Measurements from ENCODE around the gene GPR83. TPM values are rescaled to one million over a fixed set of nuclear protein-coding genes. Genes with fewer than 3 reads are reported as not detected.

The GPR83 gene
- polyA plus RNA-seq, 2 of the 4 experiments (the other 2 are of a cell fraction), result 0.06 to 0.09 TPM

- H3K9me3 ChIP-seq, result no peaks in the 10 kb centered on the region
- no peak overlapping the region for H3K27ac ChIP-seq
- 90% methylated on average over 3 of the region's 3 CpGs for WGBS (ENCODE audit: missing lambda C conversion rate)
- CTCF ChIA-PET, result interaction anchor here (1.3 kb wide), 1 partner anchor 528 kb away, joined by 3 read pairs; no protein-coding TSS in a partner anchor
- ATAC-seq (no peak), DNase-seq (ENCODE audit: low read depth in 1 of 2, low spot score in 1 of 2) (no peak), FAIRE-seq (no peak)
- no peak overlapping the region for H3K4me3 ChIP-seq
- POLR2A ChIA-PET, result no interaction called here
- 0 out of 3 replicates have a peak, but pooled peaks cover 6% of the 10 kb centered on the region for H3K4me1 ChIP-seq
- H3K4me2 ChIP-seq, result no peak overlapping the region
- TF ChIP-seq CTCF (IDR thresholded peaks at IDR 0.05) (no peak), MAZ (IDR thresholded peaks at IDR 0.05; ENCODE audit: borderline replicate concordance, low read depth, low read length) (no peak), ESRRA (IDR thresholded peaks at IDR 0.05; ENCODE audit: borderline replicate concordance, low read length) (no peak), PBX3 (IDR thresholded peaks at IDR 0.05) (no peak), MAX (IDR thresholded peaks at IDR 0.05) (no peak), SMC3 (IDR thresholded peaks at IDR 0.05) (no peak), HOXA7 (CRISPR knock-in tag; IDR thresholded peaks at IDR 0.05) (no peak), PHF8 (IDR thresholded peaks at IDR 0.05; ENCODE audit: borderline replicate concordance, low read depth) (no peak), EHMT2 (IDR thresholded peaks at IDR 0.05; ENCODE audit: low read depth) (no peak), MAFK (IDR thresholded peaks at IDR 0.05; ENCODE audit: partially characterized antibody) (no peak), CBX2 (IDR thresholded peaks at IDR 0.05; ENCODE audit: borderline replicate concordance, low read depth) (no peak), ZSCAN20 (CRISPR knock-in tag; IDR thresholded peaks at IDR 0.05) (no peak), TP53 (CRISPR knock-in tag; IDR thresholded peaks at IDR 0.05) (no peak), ATOH8 (CRISPR knock-in tag; IDR thresholded peaks at IDR 0.05; ENCODE audit: low read depth) (no peak), ZC3H11A (IDR thresholded peaks at IDR 0.05) (no peak), RFX5 (IDR thresholded peaks at IDR 0.05) (no peak)
Observed at GRCh38 chr11:94423507-94423906, 22.3 kb upstream of the GPR83 start.

- FAIRE-seq (no peak), ATAC-seq (peak in 1 of 2 experiments; percentile 39; a peak in 1 of 6 replicates), DNase-seq (ENCODE audit: low read depth in 1 of 2, low spot score in 1 of 2) (no peak)
- TF ChIP-seq MAFK (IDR thresholded peaks at IDR 0.05; ENCODE audit: partially characterized antibody) (peak; percentile 54), HMGXB4 (CRISPR knock-in tag; IDR thresholded peaks at IDR 0.05; ENCODE audit: borderline replicate concordance) (no peak)
- Histone ChIP-seq H3K4me3 (no peak overlapping the region), H3K9me3 (no peaks in the 10 kb centered on the region), H3K4me2 (no peak overlapping the region), H3K27ac (no peak overlapping the region), H3K4me1 (no peaks in the 10 kb centered on the region)
- ChIA-PET POLR2A (no interaction called here), CTCF (interaction anchor here (1.1 to 4.7 kb wide), 8 partner anchors 11 to 522 kb away, joined by 3 to 39 read pairs (median 6); no protein-coding TSS in a partner anchor)
- WGBS (ENCODE audit: missing lambda C conversion rate), result 93% methylated on average over 3 of the region's 3 CpGs
Observed at GRCh38 chr11:94418123-94418765, 17.0 kb upstream of the GPR83 start.

All from A549 (cell line).